SK-N-SH (cell line): ENCODE measurements around the gene EVL.

ENCODE experiments used
- CTCF ChIP-seq: fragments of 200-600 bp; sonication (generic); IDR thresholded peaks from 2 replicates; pipeline ENCODE4 v1.6.1; 2017; ENCODE audit warnings: antibody characterized with exemption, mild to moderate bottlenecking, moderate library complexity
- NFIC ChIP-seq: IDR thresholded peaks from 2 replicates; pipeline ENCODE4 v1.4.0; 2012; ENCODE audit warnings: borderline replicate concordance
- REST ChIP-seq: IDR thresholded peaks from 2 replicates; pipeline ENCODE4 v1.6.1; 2012; ENCODE audit warnings: mild to moderate bottlenecking, low read depth, low read length, moderate library complexity

DNA sequence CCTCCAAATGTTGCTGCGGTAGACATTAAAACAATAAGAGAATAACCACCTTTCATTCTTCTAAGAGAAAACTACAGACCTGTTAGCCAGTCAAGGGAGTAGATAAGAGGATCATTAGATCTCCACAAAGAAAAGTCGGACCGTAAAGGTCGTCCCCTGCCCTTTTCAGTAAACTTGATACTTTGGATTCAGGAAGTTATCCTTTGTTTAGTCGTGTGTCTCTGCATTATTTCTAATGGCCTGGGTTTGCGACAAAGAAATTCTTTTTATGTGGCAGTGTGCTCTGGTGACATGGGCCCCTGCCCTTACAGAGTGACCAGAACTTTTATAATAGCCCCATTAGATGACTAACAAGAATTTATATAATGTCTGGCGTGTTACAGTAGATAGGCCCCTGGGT is 44.6 kb upstream of the EVL start:
- TF ChIP-seq REST (no peak), CTCF (no peak), NFIC (no peak)
